Stimulated activated CD8-positive, alpha-beta memory T cell treated with anti-CD3 and anti-CD28 coated beads, Interleukin-12 subunit alpha, Interleukin-12 subunit beta, amount 100 ng/mL, for 24 hours (primary cell): ENCODE results near the gene LGALSL.

Experiments
- DNase-seq: peaks from one replicate; pipeline ENCODE4 v3.0.0-alpha.2; 2020; ENCODE audit errors: extremely low read depth

Gene LGALSL

DNA sequence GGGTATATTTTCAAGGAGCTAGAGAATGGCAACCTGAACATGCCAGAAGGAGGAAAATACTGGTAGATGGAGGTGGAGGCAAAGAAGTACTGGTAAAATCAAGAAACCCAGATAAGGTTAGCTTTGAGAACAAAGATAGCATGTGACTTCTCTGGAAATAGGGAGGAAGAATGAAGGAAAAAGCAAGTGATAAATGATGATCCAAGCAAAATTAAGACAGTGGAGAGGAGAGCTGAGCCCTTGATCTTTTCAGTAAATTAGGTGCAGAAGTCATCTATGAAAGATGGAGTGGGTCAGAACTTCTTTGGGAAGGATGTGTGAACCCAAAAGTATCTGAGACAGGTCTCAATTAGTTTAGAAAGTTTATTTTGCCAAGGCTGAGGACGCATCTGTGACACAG lies 44.5 kb downstream of the LGALSL start:
- no peak for DNase-seq

DNA sequence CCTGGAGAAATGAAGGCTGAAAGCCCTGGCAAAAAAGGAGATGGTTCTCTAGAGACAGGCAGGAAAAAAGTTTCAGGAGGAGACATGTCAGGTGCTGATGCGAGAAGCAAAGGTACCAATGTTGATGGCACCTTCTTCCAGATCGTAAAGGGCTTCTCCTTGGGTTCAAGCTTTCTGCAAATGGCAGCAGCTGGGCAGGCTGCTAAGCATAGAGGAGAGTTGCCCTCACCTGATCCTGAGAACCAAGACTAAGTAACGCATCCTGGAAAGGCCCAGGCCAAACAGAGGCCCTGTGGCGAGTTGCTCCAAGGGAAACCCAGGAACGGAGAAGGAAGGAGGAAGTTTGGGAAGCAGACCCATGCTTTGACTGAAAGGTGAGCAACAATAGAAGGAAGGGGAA lies 46.6 kb downstream of the LGALSL start:
- no peak for DNase-seq

DNA sequence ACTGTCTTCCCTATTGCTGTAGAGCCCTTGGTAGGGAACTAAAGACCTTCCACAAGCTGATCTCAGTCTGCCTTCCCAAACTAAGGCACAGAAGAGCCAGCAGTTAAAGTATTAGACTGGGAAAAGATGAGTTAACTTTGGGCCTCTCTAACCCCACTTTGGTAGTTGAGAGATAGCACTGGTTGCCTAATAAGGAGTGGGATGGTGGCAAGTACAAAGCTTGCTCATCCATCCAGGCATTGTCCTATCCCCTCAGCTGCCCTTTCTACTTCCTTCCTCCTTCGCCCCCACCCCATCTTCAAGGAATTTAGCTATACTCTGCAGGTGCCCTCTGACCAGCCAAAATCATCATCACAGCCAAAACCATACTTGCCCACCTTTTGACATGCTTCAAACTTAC lies 48.0 kb downstream of the LGALSL start:
- no peak for DNase-seq

DNA sequence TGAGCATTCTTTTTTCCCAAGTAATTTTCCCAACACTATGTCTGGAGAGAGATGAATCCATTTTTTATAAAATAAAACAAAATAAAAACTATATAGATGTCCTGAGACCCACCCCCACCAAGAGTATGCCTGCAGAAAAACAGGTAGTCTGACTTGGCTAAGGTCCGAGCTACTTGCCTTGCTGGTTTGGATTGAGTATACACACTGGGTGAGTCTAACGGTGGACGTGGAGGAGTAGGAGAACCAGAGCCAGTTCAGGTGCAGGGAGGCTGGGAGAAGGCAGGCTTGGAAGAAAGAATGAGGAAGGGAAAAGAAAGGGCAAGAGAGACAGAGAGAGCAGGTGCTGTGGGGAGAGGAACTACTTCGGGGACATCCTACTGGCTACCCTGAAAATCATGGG lies 48.9 kb downstream of the LGALSL start:
- no peak for DNase-seq

DNA sequence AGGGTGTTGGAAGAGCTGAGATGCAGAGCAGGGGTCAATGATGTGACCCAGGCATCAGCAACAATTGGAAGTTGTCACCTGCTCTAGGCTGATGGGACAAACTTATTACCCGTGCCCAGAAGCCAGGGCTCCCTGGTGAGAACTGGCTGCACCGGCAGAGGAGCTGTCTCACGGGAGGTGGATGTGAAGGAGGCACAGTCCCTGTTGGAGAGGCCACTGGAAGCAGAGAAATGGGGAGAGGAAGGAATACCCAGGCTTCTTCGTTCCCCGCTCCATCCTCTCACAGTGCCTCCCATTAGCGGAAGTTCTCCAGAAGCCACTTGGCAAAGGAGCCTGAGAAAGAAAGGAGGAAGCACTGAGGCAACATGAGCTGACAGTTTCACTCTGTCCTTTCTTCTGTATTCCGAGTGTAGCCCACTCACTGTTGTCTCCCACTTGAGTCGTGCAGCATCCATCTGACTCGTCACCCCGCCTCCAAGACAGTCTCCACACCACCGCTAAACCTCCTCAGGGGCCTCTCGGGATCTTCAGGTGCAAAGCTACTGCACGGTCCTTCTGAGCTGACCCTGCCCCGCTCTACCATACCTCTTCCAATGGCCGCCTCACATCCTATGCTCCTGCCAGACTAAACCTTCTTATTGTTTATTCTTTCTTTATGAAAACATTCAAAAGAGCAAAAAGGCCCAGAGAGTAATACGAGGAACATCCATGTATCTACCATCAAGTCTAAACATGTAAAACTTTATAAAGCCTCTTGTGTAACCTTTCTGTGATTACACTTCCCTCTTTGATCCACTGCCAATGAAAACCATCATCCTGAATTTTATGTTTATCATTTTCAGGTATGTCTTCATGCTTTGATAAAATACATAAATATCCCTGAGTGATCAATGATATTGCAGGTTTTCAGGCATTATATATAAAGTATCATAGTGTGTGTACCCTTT lies 51.1 kb downstream of the LGALSL start:
- no peak for DNase-seq

DNA sequence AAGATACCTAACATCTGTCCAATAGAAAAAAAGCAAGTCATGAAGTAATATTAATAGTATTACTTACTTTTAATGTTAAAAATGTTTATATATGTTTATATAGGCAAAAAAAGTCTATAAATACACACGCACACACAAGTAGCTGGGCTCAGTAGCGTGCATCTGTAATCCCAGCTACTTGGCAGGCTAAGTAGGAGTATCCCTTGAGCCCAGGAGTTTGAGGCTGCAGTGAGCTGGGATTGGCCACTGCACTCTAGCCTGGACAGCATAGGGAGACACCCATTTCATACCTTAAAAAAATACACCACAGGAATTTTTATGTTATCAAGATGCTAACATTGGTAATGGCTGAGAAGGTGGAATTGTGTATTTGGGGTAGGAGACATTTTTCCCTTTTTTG lies 52.7 kb downstream of the LGALSL start:
- no peak for DNase-seq
